ENCODE results near the gene DLL3. TPM values are rescaled to one million over a fixed set of nuclear protein-coding genes. Genes with fewer than 3 reads are reported as not detected.

DLL3 gene
- total and polyA plus RNA-seq, 10 of the 15 experiments (the other 5 are each of a cell fraction or from before 2014, with no cell fraction given), result 0.18 to 2.0 (median 0.95) TPM

- Histone ChIP-seq H2AFZ (ENCODE audit: control insufficient read depth, low read depth, low read length) (peak overlapping the region; percentile 97), H3K4me3 (no peak overlapping the region), H3K27ac (ENCODE audit: control insufficient read depth, insufficient read depth) (no peak overlapping the region), H3K9me3 (replicated peaks; ENCODE audit: control insufficient read depth, insufficient read depth, low read length) (no peaks in the 10 kb centered on the region), H3K9ac (ENCODE audit: control insufficient read depth, insufficient read depth, low read length) (no peak overlapping the region), H4K20me1 (ENCODE audit: control insufficient read depth, insufficient read depth) (no peaks in the 10 kb centered on the region), H3K4me2 (ENCODE audit: control insufficient read depth, insufficient read depth) (peak overlapping the region; percentile 38; the same call in 1 of the 2 replicates), H3K79me2 (ENCODE audit: control insufficient read depth, insufficient read depth, low read length) (peaks cover 13% of the 10 kb centered on the region), H3K4me1 (ENCODE audit: control insufficient read depth, insufficient read depth, low read length) (peaks cover 1% of the 10 kb centered on the region; the same call in 1 of the 2 replicates), H3K27me3 (replicated peaks in 1 of 2; ENCODE audit: control insufficient read depth in 2 of 2, insufficient read depth in 2 of 2, low read length in 1 of 2) (no peaks in the 10 kb centered on the region), H3K36me3 (ENCODE audit: control insufficient read depth in 2 of 2, insufficient read depth in 2 of 2, low read length in 1 of 2) (no peaks in the 10 kb centered on the region)
- intact Hi-C loops (cut with micrococcal nuclease; ENCODE audit: unreplicated experiment), result loop anchor here (2.0 to 10.0 kb wide), 4 partner anchors 92 to 408 kb away; partner anchors contain the start of genes PAK4, PLEKHG2 and SAMD4B
- 19% methylated on average over 10 of the region's 12 CpGs for WGBS (ENCODE audit: insufficient coverage, insufficient replicate concordance, low lambda C conversion rate, missing lambda C conversion rate)
- ATAC-seq, result peak; percentile 18
- FAIRE-seq, result no peak
- CTCF ChIA-PET, result interaction anchor here (0.6 to 5.0 kb wide), 22 partner anchors 9 to 633 kb away, joined by 3 to 63 read pairs (median 6); partner anchors contain the start of genes DLL3, MED29, NFKBIB and PAF1
- SMC1A ChIA-PET (ENCODE audit: uncharacterized antibody, unreplicated experiment), result interaction anchor here (0.6 to 3.4 kb wide), 16 partner anchors 10 to 556 kb away, joined by 3 to 26 read pairs (median 4); partner anchors contain the start of genes DLL3, GMFG and RPS16
- in situ Hi-C loops (cut with MboI), result loop anchor here (5.0 kb wide), 3 partner anchors 56 to 411 kb away; no protein-coding TSS in a partner anchor
- DNase-seq (ENCODE audit: low read depth, low spot score), result no peak
- no TSS peak for BruUV-seq (replicated peaks)
- RAD21 ChIA-PET (ENCODE audit: unreplicated experiment), result interaction anchor here (0.9 to 2.3 kb wide), 11 partner anchors 30 to 413 kb away, joined by 3 to 14 read pairs (median 4); partner anchors contain the start of genes DLL3, MED29, PAF1 and PLEKHG2
- POLR2A ChIA-PET, result interaction anchor here (0.6 kb wide), 1 partner anchor 52 kb away, joined by 3 read pairs; the partner anchor contains the start of gene TIMM50
- TF ChIP-seq IKZF1 (conservative IDR thresholded peaks at IDR 0.05), result no peak
- 0 out of 2 replicates have a peak, but pooled peaks have one; percentile 2 for TF ChIP-seq HCFC1 (IDR thresholded peaks at IDR 0.05; ENCODE audit: low read length)
- TF ChIP-seq RAD21 (IDR thresholded peaks at IDR 0.05; ENCODE audit: insufficient read depth, low read depth, low read length), result no peak
Measured at GRCh38 chr19:39533003-39533512, 34.3 kb downstream of the DLL3 start.

DNA sequence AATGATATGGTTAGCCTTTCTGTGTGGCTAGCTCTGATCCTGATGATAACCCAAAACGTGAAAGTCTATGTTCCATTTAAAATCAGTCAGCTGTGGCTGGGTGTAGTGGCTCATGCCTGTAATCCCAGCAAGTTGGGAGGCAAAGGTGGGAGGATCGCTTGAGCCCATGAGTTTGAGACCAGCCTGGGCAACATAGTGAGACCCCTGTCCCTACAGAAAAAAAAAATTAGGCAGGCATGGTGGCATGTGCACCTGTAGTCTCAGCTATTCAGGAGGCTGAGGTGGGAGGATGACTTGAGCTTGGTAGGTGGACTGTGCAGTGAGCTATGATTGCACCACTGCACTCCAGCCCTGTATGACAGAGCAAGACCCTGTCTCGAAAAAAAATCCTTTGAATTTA, 35.0 kb downstream of the DLL3 start:
- ATAC-seq, result no peak
- Histone ChIP-seq H3K79me2 (ENCODE audit: control insufficient read depth, insufficient read depth, low read length) (peaks cover 17% of the 10 kb centered on the region), H3K4me1 (ENCODE audit: control insufficient read depth, insufficient read depth, low read length) (peaks cover 9% of the 10 kb centered on the region; the same call in 1 of the 2 replicates), H4K20me1 (ENCODE audit: control insufficient read depth, insufficient read depth) (no peaks in the 10 kb centered on the region), H3K27ac (ENCODE audit: control insufficient read depth, insufficient read depth) (no peak overlapping the region), H3K4me3 (no peak overlapping the region), H3K27me3 (replicated peaks in 1 of 2; ENCODE audit: control insufficient read depth in 2 of 2, insufficient read depth in 2 of 2, low read length in 1 of 2) (no peaks in the 10 kb centered on the region), H3K36me3 (ENCODE audit: control insufficient read depth in 2 of 2, insufficient read depth in 2 of 2, low read length in 1 of 2) (no peaks in the 10 kb centered on the region), H3K9me3 (replicated peaks; ENCODE audit: control insufficient read depth, insufficient read depth, low read length) (no peaks in the 10 kb centered on the region), H2AFZ (ENCODE audit: control insufficient read depth, low read depth, low read length) (no peak overlapping the region), H3K4me2 (ENCODE audit: control insufficient read depth, insufficient read depth) (no peak overlapping the region), H3K9ac (ENCODE audit: control insufficient read depth, insufficient read depth, low read length) (no peak overlapping the region)
- FAIRE-seq, result no peak
- TF ChIP-seq IRF4 (IDR thresholded peaks at IDR 0.05; ENCODE audit: low read depth, low read length) (no peak), ETV6 (conservative IDR thresholded peaks at IDR 0.05 in 1 of 2, IDR thresholded peaks at IDR 0.05 in 1 of 2; ENCODE audit: borderline replicate concordance in 1 of 2, low read depth in 1 of 2) (no peak), NR2C2 (IDR thresholded peaks at IDR 0.05; ENCODE audit: borderline replicate concordance, control insufficient read depth, insufficient read length, low read depth) (no peak)
- TF ChIP-seq, protein P1, sequence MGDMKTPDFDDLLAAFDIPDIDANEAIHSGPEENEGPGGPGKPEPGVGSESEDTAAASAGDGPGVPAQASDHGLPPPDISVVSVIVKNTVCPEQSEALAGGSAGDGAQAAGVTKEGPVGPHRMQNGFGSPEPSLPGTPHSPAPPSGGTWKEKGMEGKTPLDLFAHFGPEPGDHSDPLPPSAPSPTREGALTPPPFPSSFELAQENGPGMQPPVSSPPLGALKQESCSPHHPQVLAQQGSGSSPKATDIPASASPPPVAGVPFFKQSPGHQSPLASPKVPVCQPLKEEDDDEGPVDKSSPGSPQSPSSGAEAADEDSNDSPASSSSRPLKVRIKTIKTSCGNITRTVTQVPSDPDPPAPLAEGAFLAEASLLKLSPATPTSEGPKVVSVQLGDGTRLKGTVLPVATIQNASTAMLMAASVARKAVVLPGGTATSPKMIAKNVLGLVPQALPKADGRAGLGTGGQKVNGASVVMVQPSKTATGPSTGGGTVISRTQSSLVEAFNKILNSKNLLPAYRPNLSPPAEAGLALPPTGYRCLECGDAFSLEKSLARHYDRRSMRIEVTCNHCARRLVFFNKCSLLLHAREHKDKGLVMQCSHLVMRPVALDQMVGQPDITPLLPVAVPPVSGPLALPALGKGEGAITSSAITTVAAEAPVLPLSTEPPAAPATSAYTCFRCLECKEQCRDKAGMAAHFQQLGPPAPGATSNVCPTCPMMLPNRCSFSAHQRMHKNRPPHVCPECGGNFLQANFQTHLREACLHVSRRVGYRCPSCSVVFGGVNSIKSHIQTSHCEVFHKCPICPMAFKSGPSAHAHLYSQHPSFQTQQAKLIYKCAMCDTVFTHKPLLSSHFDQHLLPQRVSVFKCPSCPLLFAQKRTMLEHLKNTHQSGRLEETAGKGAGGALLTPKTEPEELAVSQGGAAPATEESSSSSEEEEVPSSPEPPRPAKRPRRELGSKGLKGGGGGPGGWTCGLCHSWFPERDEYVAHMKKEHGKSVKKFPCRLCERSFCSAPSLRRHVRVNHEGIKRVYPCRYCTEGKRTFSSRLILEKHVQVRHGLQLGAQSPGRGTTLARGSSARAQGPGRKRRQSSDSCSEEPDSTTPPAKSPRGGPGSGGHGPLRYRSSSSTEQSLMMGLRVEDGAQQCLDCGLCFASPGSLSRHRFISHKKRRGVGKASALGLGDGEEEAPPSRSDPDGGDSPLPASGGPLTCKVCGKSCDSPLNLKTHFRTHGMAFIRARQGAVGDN (IDR thresholded peaks at IDR 0.05), result no peak
- ChIA-PET SMC1A (ENCODE audit: uncharacterized antibody, unreplicated experiment) (interaction anchor here (0.6 to 3.4 kb wide), 12 partner anchors 9 to 308 kb away, joined by 3 to 26 read pairs (median 3); partner anchors contain the start of genes DLL3 and RPS16), RAD21 (ENCODE audit: unreplicated experiment) (interaction anchor here (0.8 to 2.3 kb wide), 7 partner anchors 58 to 142 kb away, joined by 3 to 9 read pairs (median 4); partner anchors contain the start of genes MED29 and PAF1), POLR2A (interaction anchor here (0.9 kb wide), 1 partner anchor 93 kb away, joined by 3 read pairs; no protein-coding TSS in a partner anchor), CTCF (interaction anchor here (0.9 to 5.0 kb wide), 19 partner anchors 9 to 310 kb away, joined by 3 to 63 read pairs (median 5); partner anchors contain the start of genes DLL3, GMFG, MED29 and PAF1)
- WGBS (ENCODE audit: insufficient coverage, insufficient replicate concordance, low lambda C conversion rate, missing lambda C conversion rate), result 36% methylated on average over 3 of the region's 3 CpGs
- intact Hi-C loops (cut with micrococcal nuclease; ENCODE audit: unreplicated experiment) (loop anchor here (2.0 to 10.0 kb wide), 4 partner anchors 93 to 409 kb away; partner anchors contain the start of genes PAK4, PLEKHG2 and SAMD4B), in situ Hi-C loops (cut with MboI) (loop anchor here (5.0 kb wide), 3 partner anchors 56 to 411 kb away; no protein-coding TSS in a partner anchor)
- BruUV-seq (replicated peaks), result no TSS peak
- no peak for DNase-seq (ENCODE audit: low read depth, low spot score)
